Endothelial cell of umbilical vein (primary cell): ENCODE data around the gene PLD4. TPM values are rescaled to one million over a fixed set of nuclear protein-coding genes. Genes with fewer than 3 reads are reported as not detected.

Source experiments
- BruUV-seq: library from RNA; stranded (reverse); fragments of 400-500 nt; replicated peaks from 2 replicates; lab custom pipeline; 2021; lab: Mats Ljungman, UMichigan
- CTCF ChIA-PET: fragments of 300-600, 350-600 bp; sonication (Branson Sonifier 250); formaldehyde crosslinking; loops from one replicate; lab custom pipeline; 2021; ENCODE audit warnings: antibody characterized with exemption, inconsistent platforms; lab: Charles Lee
- POLR2A ChIA-PET: fragments of 300-600, 350-600 bp; sonication (Branson Sonifier 250); formaldehyde crosslinking; loops from one replicate; lab custom pipeline; 2021; ENCODE audit warnings: antibody characterized with exemption, inconsistent platforms; lab: Charles Lee
- DNase-seq: peaks from one replicate; pipeline ENCODE4 v3.0.0-alpha.2; 2011; ENCODE audit warnings: low read depth, low spot score
- FAIRE-seq: peaks from 2 replicates; lab custom pipeline; 2011; peaks lifted over from hg19 to GRCh38; lab: Jason Lieb, UNC
- H2AFZ ChIP-seq: 2 replicates; pipeline ENCODE4 v1.6.0; 2012; ENCODE audit warnings: low read depth, low read length, control low read depth, inconsistent platforms
- H3K27ac ChIP-seq: 2 replicates; pipeline ENCODE4 v1.5.1; 2011; ENCODE audit warnings: low read depth, mild to moderate bottlenecking, control low read depth, low read length, moderate library complexity; ENCODE audit not compliant: insufficient read depth
- H3K27me3 ChIP-seq, 2 experiments: 2 replicates each; pipeline versions ENCODE4 v1.6.0 to v1.6.1; 2011; ENCODE audit warnings: low read length in 2 of 2, mixed read lengths in 1 of 2; ENCODE audit not compliant: control insufficient read depth in 2 of 2, insufficient read depth in 2 of 2
- H3K36me3 ChIP-seq, 2 experiments: 2 replicates in 1 of 2; 3 replicates in 1 of 2; pipeline ENCODE4 v1.5.1; 2011; ENCODE audit warnings: low read length in 2 of 2, mild to moderate bottlenecking in 1 of 2, moderate library complexity in 1 of 2; ENCODE audit not compliant: control insufficient read depth in 2 of 2, insufficient read depth in 2 of 2; ENCODE audit errors: extremely low read depth in 1 of 2
- H3K4me1 ChIP-seq: 3 replicates; pipeline ENCODE4 v1.5.1; 2011; ENCODE audit warnings: mild to moderate bottlenecking, low read length; ENCODE audit not compliant: control insufficient read depth, insufficient read depth; ENCODE audit errors: extremely low read depth
- H3K4me2 ChIP-seq: 2 replicates; pipeline ENCODE4 v1.6.1; 2011; ENCODE audit warnings: low read length, control low read depth, mixed read lengths; ENCODE audit not compliant: insufficient read depth
- H3K4me3 ChIP-seq, 3 experiments: fragments of 200-600 bp in 1 of 3; sonication (generic), shearing (Covaris generic) in 1 of 3; replicated peaks in 1 of 3; 2 replicates each; pipeline ENCODE4 v1.5.1; 2011 to 2016; ENCODE audit warnings: control low read depth in 3 of 3, low read length in 3 of 3, mild to moderate bottlenecking in 2 of 3, inconsistent platforms in 1 of 3, low read depth in 1 of 3, moderate library complexity in 1 of 3; ENCODE audit not compliant: insufficient read depth in 1 of 3
- H3K79me2 ChIP-seq: 2 replicates; pipeline ENCODE4 v1.6.0; 2012; ENCODE audit warnings: low read length, inconsistent platforms; ENCODE audit not compliant: control insufficient read depth, insufficient read depth
- H3K9ac ChIP-seq: replicated peaks from 2 replicates; pipeline ENCODE3; 2011; ENCODE audit warnings: low read length, control low read depth; ENCODE audit not compliant: insufficient read depth; ENCODE audit errors: extremely low read depth
- H3K9me1 ChIP-seq: replicated peaks from 3 replicates; pipeline ENCODE4 v1.6.0; 2011; ENCODE audit warnings: mild to moderate bottlenecking, low read length; ENCODE audit not compliant: control insufficient read depth, insufficient read depth; ENCODE audit errors: extremely low read depth
- H3K9me3 ChIP-seq: replicated peaks from 2 replicates; pipeline ENCODE4 v1.5.1; 2012; ENCODE audit warnings: low read length, inconsistent platforms; ENCODE audit not compliant: control insufficient read depth, insufficient read depth
- H4K20me1 ChIP-seq: replicated peaks from 2 replicates; pipeline ENCODE3; 2011; ENCODE audit warnings: mild to moderate bottlenecking, low read length; ENCODE audit not compliant: control insufficient read depth, insufficient read depth; ENCODE audit errors: extremely low read depth
- EZH2 ChIP-seq: IDR thresholded peaks from 2 replicates; pipeline ENCODE4 v1.6.1; 2012; ENCODE audit warnings: borderline replicate concordance, low read depth, mild to moderate bottlenecking, moderate library complexity, low read length, inconsistent platforms; ENCODE audit not compliant: severe bottlenecking
- FOS ChIP-seq: IDR thresholded peaks from 2 replicates; pipeline ENCODE4 v1.6.1; 2011; ENCODE audit warnings: mild to moderate bottlenecking, low read length, moderate library complexity, borderline replicate concordance; ENCODE audit not compliant: insufficient read depth
- GATA2 ChIP-seq: IDR thresholded peaks from 2 replicates; pipeline ENCODE4 v1.7.0; 2011; ENCODE audit warnings: low read depth, mild to moderate bottlenecking, moderate library complexity, mixed read lengths, low read length; ENCODE audit not compliant: insufficient read length, insufficient read depth
- JUN ChIP-seq: IDR thresholded peaks from 2 replicates; pipeline ENCODE4 v1.6.1; 2011; ENCODE audit warnings: borderline replicate concordance, low read depth; ENCODE audit not compliant: insufficient read length, insufficient read depth
- MYC ChIP-seq: IDR thresholded peaks from one replicate; pipeline ENCODE4 v1.6.1; 2011; ENCODE audit warnings: mild to moderate bottlenecking, low read depth, low read length
- POLR2A ChIP-seq: IDR thresholded peaks from 2 replicates; pipeline ENCODE4 v1.6.1; 2012; ENCODE audit warnings: low read depth, mild to moderate bottlenecking, control low read depth, low read length
- POLR2AphosphoS5 ChIP-seq: IDR thresholded peaks from 2 replicates; pipeline ENCODE4 v1.6.1; 2012; ENCODE audit warnings: low read depth, mild to moderate bottlenecking, control low read depth, low read length, moderate library complexity; ENCODE audit not compliant: insufficient read depth
- dilution Hi-C: fragments of 300-500 bp; cut with MboI; formaldehyde crosslinking; loops from one replicate; pipeline ENCODE4 v1.15.0; 2019; ENCODE audit warnings: low sequenced_read_pairs; ENCODE audit not compliant: extremely low pct_ligation_motif_present
- intact Hi-C: fragments of 100-400 bp; cut with micrococcal nuclease; formaldehyde crosslinking; loops from one replicate; pipeline ENCODE4 v1.10.0; 2022
- polyA plus RNA-seq, 4 experiments: library from polyadenylated mRNA; depleted of rRNA in 3 of 4; stranded (reverse) in 3 of 4; unstranded in 1 of 4; fragments of >200 nt; gene quantifications; 2 replicates each; pipeline versions ENCODE4 v1.2.1 to v1.2.3, GENCODE V29; 2011 to 2012; ENCODE audit warnings: missing spikeins in 1 of 4
- total RNA-seq: library from RNA; stranded (reverse); gene quantifications from 2 replicates; pipeline ENCODE4 v1.2.3, GENCODE V29; 2021
- TF ChIP-seq, protein P1 (sequence below), 2 donors: IDR thresholded peaks; 1 replicate in 1 of 2; 2 replicates in 1 of 2; pipeline ENCODE4 v1.5.1; 2011; ENCODE audit warnings: low read length in 2 of 2, mild to moderate bottlenecking in 2 of 2, moderate library complexity in 2 of 2, control low read depth in 1 of 2, inconsistent platforms in 1 of 2, low read depth in 1 of 2; ENCODE audit not compliant: insufficient read depth in 1 of 2; ENCODE audit errors: extremely low read depth in 1 of 2
- TF ChIP-seq, protein P2 (sequence below): IDR thresholded peaks from 2 replicates; pipeline ENCODE4 v1.6.1; 2011; ENCODE audit not compliant: insufficient read depth, insufficient read length

Gene PLD4
- total and polyA plus RNA-seq, 2 donors (not counting 3 experiments of a cell fraction or from before 2014, with no cell fraction given) = 0.01 to 0.11 TPM

DNA sequence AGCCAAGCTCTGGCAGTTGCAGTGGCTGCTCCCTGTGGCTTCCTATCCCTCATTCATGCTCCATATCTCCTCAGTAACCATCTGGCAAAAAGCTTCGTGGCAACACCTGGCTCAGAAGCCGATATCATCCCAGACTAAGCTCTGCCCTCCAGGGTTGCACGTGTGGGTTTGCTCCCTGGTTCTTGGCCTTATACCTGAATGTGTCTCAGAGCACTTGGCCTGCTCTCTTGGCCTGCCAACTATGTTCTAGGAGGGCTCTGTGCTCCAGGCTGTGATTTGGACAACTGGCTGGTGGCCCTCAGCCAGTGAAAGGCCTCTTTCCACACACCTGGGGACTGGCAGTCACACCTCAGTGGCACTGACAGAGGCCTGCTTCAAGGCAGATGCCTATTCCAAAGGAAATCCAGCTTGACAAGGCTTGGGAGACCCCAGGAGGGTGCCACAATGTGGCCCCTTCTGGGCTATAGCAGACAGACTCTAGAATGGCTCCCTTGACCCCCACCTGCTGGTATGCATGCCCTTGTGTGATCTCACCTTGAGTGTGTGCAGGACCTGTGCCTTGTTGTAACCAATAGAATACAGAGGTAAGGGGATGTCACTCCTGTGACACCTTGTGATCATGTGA, 10.5 kb downstream of the PLD4 start:
- ChIA-PET CTCF (interaction anchor here (1.1 to 4.4 kb wide), 5 partner anchors 32 to 166 kb away, joined by 3 to 37 read pairs (median 10); no protein-coding TSS in a partner anchor), POLR2A (no interaction called here)
- Histone ChIP-seq H3K9me1 (no peaks in the 10 kb centered on the region), H3K9ac (no peak overlapping the region), H3K36me3 (no peaks in the 10 kb centered on the region), H3K9me3 (no peaks in the 10 kb centered on the region), H3K79me2 (no peaks in the 10 kb centered on the region), H3K4me3 (no peak overlapping the region), H2AFZ (no peak overlapping the region), H4K20me1 (no peaks in the 10 kb centered on the region), H3K4me1 (peaks cover 6% of the 10 kb centered on the region), H3K4me2 (no peak overlapping the region), H3K27ac (no peak overlapping the region), H3K27me3 (peaks cover 3 to 11% of the 10 kb centered on the region in 2 experiments)
- FAIRE-seq (no peak), DNase-seq (no peak)
- intact Hi-C loops = no loop called here
- TF ChIP-seq, protein P1, sequence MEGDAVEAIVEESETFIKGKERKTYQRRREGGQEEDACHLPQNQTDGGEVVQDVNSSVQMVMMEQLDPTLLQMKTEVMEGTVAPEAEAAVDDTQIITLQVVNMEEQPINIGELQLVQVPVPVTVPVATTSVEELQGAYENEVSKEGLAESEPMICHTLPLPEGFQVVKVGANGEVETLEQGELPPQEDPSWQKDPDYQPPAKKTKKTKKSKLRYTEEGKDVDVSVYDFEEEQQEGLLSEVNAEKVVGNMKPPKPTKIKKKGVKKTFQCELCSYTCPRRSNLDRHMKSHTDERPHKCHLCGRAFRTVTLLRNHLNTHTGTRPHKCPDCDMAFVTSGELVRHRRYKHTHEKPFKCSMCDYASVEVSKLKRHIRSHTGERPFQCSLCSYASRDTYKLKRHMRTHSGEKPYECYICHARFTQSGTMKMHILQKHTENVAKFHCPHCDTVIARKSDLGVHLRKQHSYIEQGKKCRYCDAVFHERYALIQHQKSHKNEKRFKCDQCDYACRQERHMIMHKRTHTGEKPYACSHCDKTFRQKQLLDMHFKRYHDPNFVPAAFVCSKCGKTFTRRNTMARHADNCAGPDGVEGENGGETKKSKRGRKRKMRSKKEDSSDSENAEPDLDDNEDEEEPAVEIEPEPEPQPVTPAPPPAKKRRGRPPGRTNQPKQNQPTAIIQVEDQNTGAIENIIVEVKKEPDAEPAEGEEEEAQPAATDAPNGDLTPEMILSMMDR (IDR thresholded peaks at IDR 0.05; ENCODE audit: extremely low read depth in 1 of 2, insufficient read depth in 1 of 2, low read depth in 1 of 2, low read length in 2 of 2) = no peak
- TF ChIP-seq EZH2 = no peak
- dilution Hi-C loops = loop anchor here (10.0 kb wide), 1 partner anchor 140 kb away; no protein-coding TSS in a partner anchor
- no TSS peak for BruUV-seq

DNA sequence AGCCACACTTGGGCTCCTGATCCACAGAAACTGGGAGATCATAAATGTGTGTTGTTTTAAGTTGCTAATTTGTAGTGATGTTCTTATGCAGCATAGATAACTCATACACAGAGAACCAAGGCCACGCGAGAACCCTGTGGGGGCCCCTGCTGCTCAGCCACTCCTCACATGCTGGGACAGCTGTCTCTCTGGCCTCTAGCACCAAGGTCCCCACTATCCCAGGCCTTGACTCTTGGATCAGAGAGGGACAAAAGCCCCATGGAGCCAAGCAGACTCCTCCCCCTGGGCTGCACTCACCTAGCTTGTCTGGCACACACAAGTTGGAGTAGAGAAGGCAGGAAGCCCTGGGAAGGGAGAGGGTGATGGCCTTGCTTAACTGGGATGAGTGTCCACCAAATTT, 11.3 kb downstream of the PLD4 start:
- ChIA-PET CTCF (interaction anchor here (1.1 to 4.4 kb wide), 5 partner anchors 31 to 167 kb away, joined by 3 to 37 read pairs (median 10); no protein-coding TSS in a partner anchor), POLR2A (no interaction called here)
- H3K4me2 ChIP-seq = no peak overlapping the region
- no peak overlapping the region for H2AFZ ChIP-seq
- peaks cover 6% of the 10 kb centered on the region for H3K4me1 ChIP-seq
- H3K9ac ChIP-seq = no peak overlapping the region
- no peaks in the 10 kb centered on the region for H3K9me3 ChIP-seq
- BruUV-seq = no TSS peak
- dilution Hi-C loops (loop anchor here (10.0 kb wide), 1 partner anchor 139 kb away; no protein-coding TSS in a partner anchor), intact Hi-C loops (no loop called here)
- DNase-seq (no peak), FAIRE-seq (no peak)
- H3K36me3 ChIP-seq = no peaks in the 10 kb centered on the region
- H3K4me3 ChIP-seq = no peak overlapping the region
- H3K27ac ChIP-seq = no peak overlapping the region
- no peaks in the 10 kb centered on the region for H3K9me1 ChIP-seq
- H3K27me3 ChIP-seq = peaks cover 3 to 11% of the 10 kb centered on the region in 2 experiments
- H3K79me2 ChIP-seq = no peaks in the 10 kb centered on the region
- H4K20me1 ChIP-seq = no peaks in the 10 kb centered on the region
- TF ChIP-seq MYC = no peak
- no peak for TF ChIP-seq JUN
- no peak for TF ChIP-seq FOS
- TF ChIP-seq POLR2A = no peak
- TF ChIP-seq EZH2 = no peak
- no peak for TF ChIP-seq GATA2
- no peak for TF ChIP-seq POLR2AphosphoS5
- TF ChIP-seq, protein P2, sequence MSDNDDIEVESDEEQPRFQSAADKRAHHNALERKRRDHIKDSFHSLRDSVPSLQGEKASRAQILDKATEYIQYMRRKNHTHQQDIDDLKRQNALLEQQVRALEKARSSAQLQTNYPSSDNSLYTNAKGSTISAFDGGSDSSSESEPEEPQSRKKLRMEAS = no peak
- TF ChIP-seq, protein P1 (IDR thresholded peaks at IDR 0.05; ENCODE audit: extremely low read depth in 1 of 2, insufficient read depth in 1 of 2, low read depth in 1 of 2, low read length in 2 of 2) = no peak
